Motor neuron (in vitro differentiated cells): Measurements from ENCODE around the gene MAPK9. TPM values are rescaled to one million over a fixed set of nuclear protein-coding genes. Genes with fewer than 3 reads are reported as not detected.
"Not testable (repeated sequence)": the region's sequence is repeated elsewhere in the genome, so short reads cannot be mapped to it uniquely, and the experiment has no call there.

Source experiments
- ATAC-seq, 8 experiments: fragments of 200-7000 bp; cut with Tn5 transposase; replicated peaks in 6 of 8; 2 replicates each; pipeline ENCODE4 v1.8.0; 2021; ENCODE audit warnings: mild to moderate bottlenecking in 8 of 8, moderate library complexity in 8 of 8
- H3K27ac ChIP-seq, 2 donors: fragments of 250-450 bp; sonication (Bioruptor Pico); 2 replicates each; pipeline ENCODE4 v1.9.0; 2021; ENCODE audit warnings: antibody characterized with exemption in 2 of 2, mild to moderate bottlenecking in 2 of 2, moderate library complexity in 1 of 2
- H3K4me1 ChIP-seq, 2 donors: fragments of 250-450 bp; sonication (Bioruptor Pico); replicated peaks in 1 of 2; 2 replicates each; pipeline ENCODE4 v1.6.1; 2021; ENCODE audit warnings: antibody characterized with exemption in 2 of 2, mild to moderate bottlenecking in 2 of 2, moderate library complexity in 1 of 2
- H3K4me3 ChIP-seq, 5 donors: fragments of 250-450 bp; sonication (Bioruptor Pico); 2 replicates each; pipeline ENCODE4 v1.9.0; 2021; ENCODE audit warnings: antibody characterized with exemption in 5 of 5, mild to moderate bottlenecking in 5 of 5, moderate library complexity in 4 of 5
- WGBS, 10 experiments: fragments of 450-650 bp; shearing (Covaris generic); methylation state at CpG; one replicate each; pipeline ENCODE4 v1.0.0; 2022; 5-methylcytosine and 5-hydroxymethylcytosine counted together
- in situ Hi-C, 9 experiments: fragments of 400-800 bp; cut with MboI; loops; one replicate each; pipeline ENCODE4 v1.15.0; 2021; ENCODE audit warnings: low sequenced_read_pairs in 9 of 9, low pct_unique_long_range_greater_than_20kb in 2 of 9; ENCODE audit not compliant: unreplicated experiment in 9 of 9
- total RNA-seq, 8 experiments: library from RNA; unstranded; fragments of 300-600 nt; gene quantifications; 2 replicates each; pipeline versions ENCODE4 v1.2.3 to v1.2.4, GENCODE V29; 2022

Gene MAPK9
- total RNA-seq, 8 experiments from 2014 or later, result 11.3 to 31.3 (median 23.6) TPM

GRCh38 chr5:180301253-180301652, 9.4 kb upstream of the MAPK9 start:
- in situ Hi-C loops, result loop anchor here in 1 of 9 experiments (25.0 kb wide), 1 partner anchor 161 kb away; no protein-coding TSS in a partner anchor
- H3K4me1 ChIP-seq, result no peaks in the 10 kb centered on the region
- no peak overlapping the region for H3K4me3 ChIP-seq
- H3K27ac ChIP-seq, result no peak overlapping the region
- WGBS, 10 experiments, result 53 to 96% (median 86%) methylated on average over 1 to 4 of the region's 4 CpGs; no CpG with 5 or more reads in 2 of the 10 experiments
- no peak for ATAC-seq

GRCh38 chr5:180299526-180299925, 7.6 kb upstream of the MAPK9 start:
- no peak for ATAC-seq

GRCh38 chr5:180299014-180299413, 7.1 kb upstream of the MAPK9 start:
- in situ Hi-C loops, result loop anchor here in 2 of 9 experiments (10.0 to 25.0 kb wide), 2 partner anchors 186 to 188 kb away; partner anchors contain the start of gene CNOT6 (in 1 of the 2)
- WGBS, 10 experiments, result 60 to 96% (median 73%) methylated on average over 1 to 6 of the region's 14 CpGs; no CpG with 5 or more reads in 4 of the 10 experiments
- H3K27ac ChIP-seq, H3K4me3 ChIP-seq, ATAC-seq, H3K4me1 ChIP-seq: not testable (repeated sequence)

More at GRCh38 chr5:180299526-180299925, 7.6 kb upstream of the MAPK9 start:
- Histone ChIP-seq H3K27ac (no peak overlapping the region), H3K4me1 (no peaks in the 10 kb centered on the region), H3K4me3 (no peak overlapping the region)
- in situ Hi-C loops, result loop anchor here in 2 of 9 experiments (10.0 to 25.0 kb wide), 2 partner anchors 185 to 188 kb away; partner anchors contain the start of gene CNOT6 (in 1 of the 2)
- WGBS, 10 experiments, result 29 to 100% (median 93%) methylated on average over 1 to 2 of the region's 3 CpGs; no CpG with 5 or more reads in 5 of the 10 experiments

GRCh38 chr5:180297587-180298282, 5.9 kb upstream of the MAPK9 start:
- ATAC-seq, result peak in 2 of 8 experiments; percentile 29 to 38
- 70 to 100% (median 89%) methylated on average over 1 to 2 of the region's 2 CpGs; no CpG with 5 or more reads in 2 of the 10 experiments for WGBS, 10 experiments
- in situ Hi-C loops, result loop anchor here in 2 of 9 experiments (10.0 to 25.0 kb wide), 2 partner anchors 187 to 190 kb away; partner anchors contain the start of gene CNOT6 (in 1 of the 2)
- peaks cover 4% of the 10 kb centered on the region in 2 donors for H3K4me1 ChIP-seq
- no peak overlapping the region for H3K4me3 ChIP-seq
- H3K27ac ChIP-seq, result no peak overlapping the region

GRCh38 chr5:180296771-180297170, 4.9 kb upstream of the MAPK9 start:
- H3K27ac ChIP-seq, result no peak overlapping the region
- in situ Hi-C loops, result loop anchor here in 2 of 9 experiments (10.0 to 25.0 kb wide), 2 partner anchors 188 to 191 kb away; partner anchors contain the start of gene CNOT6 (in 1 of the 2)
- no peak for ATAC-seq
- peaks cover 4% of the 10 kb centered on the region in 2 donors for H3K4me1 ChIP-seq
- no peak overlapping the region for H3K4me3 ChIP-seq
- WGBS, 10 experiments, result 40 to 100% (median 100%) methylated on average over 1 of the region's 7 CpGs; no CpG with 5 or more reads in 7 of the 10 experiments

- 66 to 100% (median 75%) methylated on average over 1 to 10 of the region's 10 CpGs; no CpG with 5 or more reads in 3 of the 10 experiments for WGBS, 10 experiments
- no peak overlapping the region for H3K27ac ChIP-seq
- no peak for ATAC-seq
- no peak overlapping the region for H3K4me3 ChIP-seq
- H3K4me1 ChIP-seq, result peaks cover 4 to 8% of the 10 kb centered on the region in 2 donors
- in situ Hi-C loops, result loop anchor here in 2 of 9 experiments (10.0 to 25.0 kb wide), 2 partner anchors 190 to 192 kb away; partner anchors contain the start of gene CNOT6 (in 1 of the 2)
Measured at GRCh38 chr5:180294913-180295555, 3.2 kb upstream of the MAPK9 start.

GRCh38 chr5:180294411-180294810, 2.5 kb upstream of the MAPK9 start:
- H3K4me3 ChIP-seq, result no peak overlapping the region
- WGBS, 10 experiments, result 80% methylated on average over 1 to 4 of the region's 7 CpGs; no CpG with 5 or more reads in 7 of the 10 experiments
- H3K4me1 ChIP-seq, result peaks cover 4 to 8% of the 10 kb centered on the region in 2 donors
- no peak for ATAC-seq
- in situ Hi-C loops, result loop anchor here in 2 of 9 experiments (10.0 to 25.0 kb wide), 2 partner anchors 190 to 193 kb away; partner anchors contain the start of gene CNOT6 (in 1 of the 2)
- no peak overlapping the region for H3K27ac ChIP-seq

- 0% methylated on average over 1 of the region's 68 CpGs; no CpG with 5 or more reads in 9 of the 10 experiments for WGBS, 10 experiments
- H3K4me3 ChIP-seq, result peak overlapping the region; percentile 64 to 97 (median 83)
- in situ Hi-C loops, result loop anchor here in 2 of 9 experiments (10.0 to 25.0 kb wide), 2 partner anchors 193 to 196 kb away; partner anchors contain the start of gene CNOT6 (in 1 of the 2)
- peaks cover 4 to 8% of the 10 kb centered on the region in 2 donors for H3K4me1 ChIP-seq
- peak overlapping the region; percentile 79 to 88 for H3K27ac ChIP-seq
- ATAC-seq, result peak; percentile 34 to 61 (median 55)
Measured at GRCh38 chr5:180291234-180291940, 496 bp downstream of the MAPK9 start.

GRCh38 chr5:180290568-180291233, 1.2 kb downstream of the MAPK9 start:
- H3K27ac ChIP-seq, result no peak overlapping the region
- WGBS, 10 experiments, result 12 to 67% (median 47%) methylated on average over 1 to 6 of the region's 13 CpGs
- H3K4me1 ChIP-seq, result peaks cover 4 to 8% of the 10 kb centered on the region in 2 donors
- H3K4me3 ChIP-seq, result peak overlapping the region; percentile 64 to 97 (median 83)
- ATAC-seq, result no peak
- in situ Hi-C loops, result loop anchor here in 2 of 9 experiments (10.0 to 25.0 kb wide), 2 partner anchors 194 to 197 kb away; partner anchors contain the start of gene CNOT6 (in 1 of the 2)

GRCh38 chr5:180289966-180290365, 1.9 kb downstream of the MAPK9 start:
- Histone ChIP-seq H3K27ac (no peak overlapping the region), H3K4me3 (no peak overlapping the region), H3K4me1 (peaks cover 4 to 8% of the 10 kb centered on the region in 2 donors)
- in situ Hi-C loops, result loop anchor here in 2 of 9 experiments (10.0 to 25.0 kb wide), 2 partner anchors 195 to 197 kb away; partner anchors contain the start of gene CNOT6 (in 1 of the 2)
- 67 to 100% (median 100%) methylated on average over 1 to 4 of the region's 5 CpGs; no CpG with 5 or more reads in 4 of the 10 experiments for WGBS, 10 experiments
- no peak for ATAC-seq

- no peak for ATAC-seq
- in situ Hi-C loops, result loop anchor here in 1 of 9 experiments (25.0 kb wide), 1 partner anchor 198 kb away; the partner anchor contains the start of gene CNOT6
- H3K4me1 ChIP-seq, result peaks cover 4 to 8% of the 10 kb centered on the region in 2 donors
- no peak overlapping the region for H3K27ac ChIP-seq
- H3K4me3 ChIP-seq, result no peak overlapping the region
- 58 to 100% (median 88%) methylated on average over 1 to 3 of the region's 3 CpGs; no CpG with 5 or more reads in 3 of the 10 experiments for WGBS, 10 experiments
Measured at GRCh38 chr5:180289433-180289832, 2.5 kb downstream of the MAPK9 start.
